Endothelial cell of umbilical vein (primary cell): ENCODE measurements around the gene TSEN54. TPM values are rescaled to one million over a fixed set of nuclear protein-coding genes. Genes with fewer than 3 reads are reported as not detected.

ENCODE experiments used
- BruUV-seq: library from RNA; stranded (reverse); fragments of 400-500 nt; replicated peaks from 2 replicates; lab custom pipeline; 2021; lab: Mats Ljungman, UMichigan
- CTCF ChIA-PET: fragments of 300-600, 350-600 bp; sonication (Branson Sonifier 250); formaldehyde crosslinking; loops from one replicate; lab custom pipeline; 2021; ENCODE audit warnings: antibody characterized with exemption, inconsistent platforms; lab: Charles Lee
- POLR2A ChIA-PET: fragments of 300-600, 350-600 bp; sonication (Branson Sonifier 250); formaldehyde crosslinking; loops from one replicate; lab custom pipeline; 2021; ENCODE audit warnings: antibody characterized with exemption, inconsistent platforms; lab: Charles Lee
- DNase-seq: peaks from one replicate; pipeline ENCODE4 v3.0.0-alpha.2; 2011; ENCODE audit warnings: low read depth, low spot score
- FAIRE-seq: peaks from 2 replicates; lab custom pipeline; 2011; peaks lifted over from hg19 to GRCh38; lab: Jason Lieb, UNC
- H2AFZ ChIP-seq: 2 replicates; pipeline ENCODE4 v1.6.0; 2012; ENCODE audit warnings: low read depth, low read length, control low read depth, inconsistent platforms
- H3K27ac ChIP-seq: 2 replicates; pipeline ENCODE4 v1.5.1; 2011; ENCODE audit warnings: low read depth, mild to moderate bottlenecking, control low read depth, low read length, moderate library complexity; ENCODE audit not compliant: insufficient read depth
- H3K27me3 ChIP-seq, 2 experiments: 2 replicates each; pipeline versions ENCODE4 v1.6.0 to v1.6.1; 2011; ENCODE audit warnings: low read length in 2 of 2, mixed read lengths in 1 of 2; ENCODE audit not compliant: control insufficient read depth in 2 of 2, insufficient read depth in 2 of 2
- H3K36me3 ChIP-seq, 2 experiments: 2 replicates in 1 of 2; 3 replicates in 1 of 2; pipeline ENCODE4 v1.5.1; 2011; ENCODE audit warnings: low read length in 2 of 2, mild to moderate bottlenecking in 1 of 2, moderate library complexity in 1 of 2; ENCODE audit not compliant: control insufficient read depth in 2 of 2, insufficient read depth in 2 of 2; ENCODE audit errors: extremely low read depth in 1 of 2
- H3K4me1 ChIP-seq: 3 replicates; pipeline ENCODE4 v1.5.1; 2011; ENCODE audit warnings: mild to moderate bottlenecking, low read length; ENCODE audit not compliant: control insufficient read depth, insufficient read depth; ENCODE audit errors: extremely low read depth
- H3K4me2 ChIP-seq: 2 replicates; pipeline ENCODE4 v1.6.1; 2011; ENCODE audit warnings: low read length, control low read depth, mixed read lengths; ENCODE audit not compliant: insufficient read depth
- H3K4me3 ChIP-seq, 3 experiments: fragments of 200-600 bp in 1 of 3; sonication (generic), shearing (Covaris generic) in 1 of 3; replicated peaks in 1 of 3; 2 replicates each; pipeline ENCODE4 v1.5.1; 2011 to 2016; ENCODE audit warnings: control low read depth in 3 of 3, low read length in 3 of 3, mild to moderate bottlenecking in 2 of 3, inconsistent platforms in 1 of 3, low read depth in 1 of 3, moderate library complexity in 1 of 3; ENCODE audit not compliant: insufficient read depth in 1 of 3
- H3K79me2 ChIP-seq: 2 replicates; pipeline ENCODE4 v1.6.0; 2012; ENCODE audit warnings: low read length, inconsistent platforms; ENCODE audit not compliant: control insufficient read depth, insufficient read depth
- H3K9ac ChIP-seq: replicated peaks from 2 replicates; pipeline ENCODE3; 2011; ENCODE audit warnings: low read length, control low read depth; ENCODE audit not compliant: insufficient read depth; ENCODE audit errors: extremely low read depth
- H3K9me1 ChIP-seq: replicated peaks from 3 replicates; pipeline ENCODE4 v1.6.0; 2011; ENCODE audit warnings: mild to moderate bottlenecking, low read length; ENCODE audit not compliant: control insufficient read depth, insufficient read depth; ENCODE audit errors: extremely low read depth
- H3K9me3 ChIP-seq: replicated peaks from 2 replicates; pipeline ENCODE4 v1.5.1; 2012; ENCODE audit warnings: low read length, inconsistent platforms; ENCODE audit not compliant: control insufficient read depth, insufficient read depth
- H4K20me1 ChIP-seq: replicated peaks from 2 replicates; pipeline ENCODE3; 2011; ENCODE audit warnings: mild to moderate bottlenecking, low read length; ENCODE audit not compliant: control insufficient read depth, insufficient read depth; ENCODE audit errors: extremely low read depth
- EZH2 ChIP-seq: IDR thresholded peaks from 2 replicates; pipeline ENCODE4 v1.6.1; 2012; ENCODE audit warnings: borderline replicate concordance, low read depth, mild to moderate bottlenecking, moderate library complexity, low read length, inconsistent platforms; ENCODE audit not compliant: severe bottlenecking
- FOS ChIP-seq: IDR thresholded peaks from 2 replicates; pipeline ENCODE4 v1.6.1; 2011; ENCODE audit warnings: mild to moderate bottlenecking, low read length, moderate library complexity, borderline replicate concordance; ENCODE audit not compliant: insufficient read depth
- GATA2 ChIP-seq: IDR thresholded peaks from 2 replicates; pipeline ENCODE4 v1.7.0; 2011; ENCODE audit warnings: low read depth, mild to moderate bottlenecking, moderate library complexity, mixed read lengths, low read length; ENCODE audit not compliant: insufficient read length, insufficient read depth
- JUN ChIP-seq: IDR thresholded peaks from 2 replicates; pipeline ENCODE4 v1.6.1; 2011; ENCODE audit warnings: borderline replicate concordance, low read depth; ENCODE audit not compliant: insufficient read length, insufficient read depth
- MYC ChIP-seq: IDR thresholded peaks from one replicate; pipeline ENCODE4 v1.6.1; 2011; ENCODE audit warnings: mild to moderate bottlenecking, low read depth, low read length
- POLR2A ChIP-seq: IDR thresholded peaks from 2 replicates; pipeline ENCODE4 v1.6.1; 2012; ENCODE audit warnings: low read depth, mild to moderate bottlenecking, control low read depth, low read length
- POLR2AphosphoS5 ChIP-seq: IDR thresholded peaks from 2 replicates; pipeline ENCODE4 v1.6.1; 2012; ENCODE audit warnings: low read depth, mild to moderate bottlenecking, control low read depth, low read length, moderate library complexity; ENCODE audit not compliant: insufficient read depth
- dilution Hi-C: fragments of 300-500 bp; cut with MboI; formaldehyde crosslinking; loops from one replicate; pipeline ENCODE4 v1.15.0; 2019; ENCODE audit warnings: low sequenced_read_pairs; ENCODE audit not compliant: extremely low pct_ligation_motif_present
- intact Hi-C: fragments of 100-400 bp; cut with micrococcal nuclease; formaldehyde crosslinking; loops from one replicate; pipeline ENCODE4 v1.10.0; 2022
- polyA plus RNA-seq, 4 experiments: library from polyadenylated mRNA; depleted of rRNA in 3 of 4; stranded (reverse) in 3 of 4; unstranded in 1 of 4; fragments of >200 nt; gene quantifications; 2 replicates each; pipeline versions ENCODE4 v1.2.1 to v1.2.3, GENCODE V29; 2011 to 2012; ENCODE audit warnings: missing spikeins in 1 of 4
- total RNA-seq: library from RNA; stranded (reverse); gene quantifications from 2 replicates; pipeline ENCODE4 v1.2.3, GENCODE V29; 2021
- TF ChIP-seq, protein P1 (sequence below): IDR thresholded peaks from 2 replicates; pipeline ENCODE4 v1.6.1; 2011; ENCODE audit not compliant: insufficient read depth, insufficient read length
- TF ChIP-seq, protein P2 (sequence below), 2 donors: IDR thresholded peaks; 1 replicate in 1 of 2; 2 replicates in 1 of 2; pipeline ENCODE4 v1.5.1; 2011; ENCODE audit warnings: low read length in 2 of 2, mild to moderate bottlenecking in 2 of 2, moderate library complexity in 2 of 2, control low read depth in 1 of 2, inconsistent platforms in 1 of 2, low read depth in 1 of 2; ENCODE audit not compliant: insufficient read depth in 1 of 2; ENCODE audit errors: extremely low read depth in 1 of 2

The TSEN54 gene
- total and polyA plus RNA-seq, 2 donors (not counting 3 experiments of a cell fraction or from before 2014, with no cell fraction given), result 22.3 to 26.3 TPM

DNA sequence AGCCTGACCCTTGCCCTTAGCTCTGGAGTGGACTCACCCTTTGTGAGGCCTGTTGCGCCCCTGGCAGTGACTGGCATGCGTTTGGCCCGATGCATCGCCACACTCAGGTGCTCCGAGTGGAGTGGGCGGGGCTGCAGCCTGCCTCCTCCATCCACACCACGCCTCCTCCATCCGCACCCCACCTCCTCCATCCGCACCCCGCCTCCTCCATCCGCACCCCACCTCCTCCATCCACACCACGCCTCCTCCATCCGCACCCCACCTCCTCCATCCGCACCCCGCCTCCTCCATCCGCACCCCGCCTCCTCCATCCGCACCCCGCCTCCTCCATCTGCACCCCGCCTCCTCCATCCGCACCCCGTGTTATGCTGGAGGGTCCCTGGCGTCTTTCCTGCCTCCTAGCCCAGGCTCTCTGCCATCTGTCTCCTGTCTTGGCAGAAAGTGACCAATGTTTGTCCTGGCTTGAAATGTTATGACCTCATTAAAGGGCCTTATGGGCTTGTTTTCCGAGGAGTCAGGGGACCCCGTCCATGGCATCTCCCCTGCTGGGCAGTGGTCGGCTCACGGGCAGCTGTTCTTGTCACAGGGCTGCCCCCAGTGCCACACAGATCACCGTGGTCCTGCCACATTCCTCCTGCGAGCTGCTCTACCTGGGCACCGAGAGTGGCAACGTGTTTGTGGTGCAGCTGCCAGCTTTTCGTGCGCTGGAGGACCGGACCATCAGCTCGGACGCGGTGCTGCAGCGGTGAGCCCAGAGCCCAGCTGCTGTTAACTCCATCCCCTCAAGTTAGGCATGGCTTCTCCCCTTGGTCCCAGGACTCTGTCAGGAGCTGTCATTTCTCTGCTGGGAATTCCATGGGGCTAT lies 42.6 kb downstream of the TSEN54 start:
- Histone ChIP-seq H3K4me1 (no peaks in the 10 kb centered on the region), H3K79me2 (no peaks in the 10 kb centered on the region), H3K4me2 (no peak overlapping the region), H3K27ac (no peak overlapping the region), H3K36me3 (no peaks in the 10 kb centered on the region), H3K4me3 (no peak overlapping the region), H3K9me1 (no peaks in the 10 kb centered on the region), H4K20me1 (no peaks in the 10 kb centered on the region), H3K9me3 (no peaks in the 10 kb centered on the region), H2AFZ (no peak overlapping the region), H3K9ac (no peak overlapping the region), H3K27me3 (no peaks in the 10 kb centered on the region)
- dilution Hi-C loops, result no loop called here
- BruUV-seq, result no TSS peak
- intact Hi-C loops, result no loop called here
- TF ChIP-seq JUN (no peak), POLR2A (no peak), EZH2 (no peak), MYC (no peak), POLR2AphosphoS5 (no peak), GATA2 (no peak), FOS (no peak)
- TF ChIP-seq, protein P1, sequence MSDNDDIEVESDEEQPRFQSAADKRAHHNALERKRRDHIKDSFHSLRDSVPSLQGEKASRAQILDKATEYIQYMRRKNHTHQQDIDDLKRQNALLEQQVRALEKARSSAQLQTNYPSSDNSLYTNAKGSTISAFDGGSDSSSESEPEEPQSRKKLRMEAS, result no peak
- TF ChIP-seq, protein P2, sequence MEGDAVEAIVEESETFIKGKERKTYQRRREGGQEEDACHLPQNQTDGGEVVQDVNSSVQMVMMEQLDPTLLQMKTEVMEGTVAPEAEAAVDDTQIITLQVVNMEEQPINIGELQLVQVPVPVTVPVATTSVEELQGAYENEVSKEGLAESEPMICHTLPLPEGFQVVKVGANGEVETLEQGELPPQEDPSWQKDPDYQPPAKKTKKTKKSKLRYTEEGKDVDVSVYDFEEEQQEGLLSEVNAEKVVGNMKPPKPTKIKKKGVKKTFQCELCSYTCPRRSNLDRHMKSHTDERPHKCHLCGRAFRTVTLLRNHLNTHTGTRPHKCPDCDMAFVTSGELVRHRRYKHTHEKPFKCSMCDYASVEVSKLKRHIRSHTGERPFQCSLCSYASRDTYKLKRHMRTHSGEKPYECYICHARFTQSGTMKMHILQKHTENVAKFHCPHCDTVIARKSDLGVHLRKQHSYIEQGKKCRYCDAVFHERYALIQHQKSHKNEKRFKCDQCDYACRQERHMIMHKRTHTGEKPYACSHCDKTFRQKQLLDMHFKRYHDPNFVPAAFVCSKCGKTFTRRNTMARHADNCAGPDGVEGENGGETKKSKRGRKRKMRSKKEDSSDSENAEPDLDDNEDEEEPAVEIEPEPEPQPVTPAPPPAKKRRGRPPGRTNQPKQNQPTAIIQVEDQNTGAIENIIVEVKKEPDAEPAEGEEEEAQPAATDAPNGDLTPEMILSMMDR (IDR thresholded peaks at IDR 0.05; ENCODE audit: extremely low read depth in 1 of 2, insufficient read depth in 1 of 2, low read depth in 1 of 2, low read length in 2 of 2), result no peak
- DNase-seq, result no peak
- no peak for FAIRE-seq
- ChIA-PET POLR2A (no interaction called here), CTCF (interaction anchor here (1.3 kb wide), 1 partner anchor 29 kb away, joined by 3 read pairs; no protein-coding TSS in a partner anchor)
